GM18526 (cell line): ENCODE data around the gene AGAP1.

Source experiments
- POLR2A ChIP-seq: IDR thresholded peaks from 3 replicates; pipeline ENCODE4 v1.6.1; 2011; ENCODE audit not compliant: insufficient read length; ENCODE audit errors: extremely low read depth

AGAP1 gene

DNA sequence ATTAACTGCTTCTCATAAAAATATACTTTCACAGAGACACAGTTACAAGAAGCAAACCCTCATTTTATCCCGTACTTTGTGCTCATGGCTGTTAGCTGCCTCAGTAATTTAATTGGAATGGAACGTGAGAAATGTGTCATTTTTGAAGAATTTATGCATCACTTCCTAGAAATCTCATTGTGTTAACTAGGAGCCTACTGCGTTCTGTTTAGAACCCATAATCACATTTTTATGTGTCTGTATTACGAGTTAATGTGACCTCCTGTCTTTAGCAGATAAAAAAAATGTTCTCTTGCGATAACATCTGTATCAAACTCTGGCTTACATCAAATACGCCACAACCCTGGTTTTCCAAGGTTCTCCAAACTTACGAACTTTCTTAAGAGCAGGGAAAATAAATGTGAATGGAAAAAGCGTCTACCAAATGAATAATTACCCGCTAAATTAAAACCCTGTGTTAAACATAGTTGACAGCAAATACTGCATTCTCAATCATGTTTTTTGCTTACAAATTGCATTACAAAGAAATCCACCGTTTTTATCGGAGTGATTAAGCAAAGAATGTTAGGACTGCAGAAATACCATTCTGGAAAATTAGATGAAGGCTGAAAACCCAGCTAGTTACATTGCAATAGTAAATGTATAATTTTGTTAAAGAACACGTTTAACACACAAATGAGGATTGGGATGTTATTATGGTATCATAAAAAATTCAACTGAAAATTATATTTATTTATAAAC lies 686.4 kb downstream of the AGAP1 start:
- no peak for TF ChIP-seq POLR2A

- no peak for TF ChIP-seq POLR2A
Observed at GRCh38 chr2:236180831-236181453, 687.1 kb downstream of the AGAP1 start.
